HG02938 (cell line): ENCODE measurements around the gene GARNL3.
A peak's percentile ranks its signal among the peaks of the same experiment; 100 is the strongest.

Source experiments
- ATAC-seq: cut with Tn5 transposase; IDR thresholded peaks from one replicate; pipeline ENCODE4 v1.9.1; 2021; ENCODE audit warnings: mild to moderate bottlenecking, moderate library complexity; ENCODE audit not compliant: unreplicated experiment

The GARNL3 gene

GRCh38 chr9:127264462-127265219 is at the start of gene GARNL3:
Gene GARNL3 (plus strand): TSS chr9:127264774. CDS start chr9:127264878, 104 bp downstream.
- ATAC-seq: no peak

- ATAC-seq: no peak
These were observed 49.0 kb upstream of the GARNL3 start for GRCh38 chr9:127215268-127216209.

- no peak for ATAC-seq
These were observed 48.2 kb upstream of the GARNL3 start for GRCh38 chr9:127216210-127216887.

GRCh38 chr9:127216888-127217217 is 47.7 kb upstream of the GARNL3 start:
- no peak for ATAC-seq

GRCh38 chr9:127218818-127219217 is 45.8 kb upstream of the GARNL3 start:
- no peak for ATAC-seq

- ATAC-seq: no peak
These were observed 45.1 kb upstream of the GARNL3 start for GRCh38 chr9:127219520-127219919.

- no peak for ATAC-seq
These were observed 42.9 kb upstream of the GARNL3 start for GRCh38 chr9:127221695-127222094.

- no peak for ATAC-seq
These were observed 42.0 kb upstream of the GARNL3 start for GRCh38 chr9:127222388-127223095.

- ATAC-seq: no peak
These were observed 41.3 kb upstream of the GARNL3 start for GRCh38 chr9:127223266-127223665.

- ATAC-seq: no peak
These were observed 40.8 kb upstream of the GARNL3 start for GRCh38 chr9:127223810-127224177.

- ATAC-seq: peak; percentile 60
These were observed 40.2 kb upstream of the GARNL3 start for GRCh38 chr9:127224178-127224882.

- peak; percentile 40 for ATAC-seq
These were observed 39.5 kb upstream of the GARNL3 start for GRCh38 chr9:127224883-127225739.

- no peak for ATAC-seq
These were observed 38.6 kb upstream of the GARNL3 start for GRCh38 chr9:127225801-127226625.

GRCh38 chr9:127229691-127230417 is 34.7 kb upstream of the GARNL3 start:
- no peak for ATAC-seq

GRCh38 chr9:127231666-127232065 is 32.9 kb upstream of the GARNL3 start:
- ATAC-seq: no peak

GRCh38 chr9:127232833-127233549 is 31.6 kb upstream of the GARNL3 start:
- no peak for ATAC-seq

GRCh38 chr9:127233550-127233949 is 31.0 kb upstream of the GARNL3 start:
- ATAC-seq: no peak
